8988T (cell line): Measurements from ENCODE around the gene REV1.

Experiments used
- DNase-seq: peaks from one replicate; pipeline ENCODE4 v3.0.0; 2011

REV1 gene

DNA sequence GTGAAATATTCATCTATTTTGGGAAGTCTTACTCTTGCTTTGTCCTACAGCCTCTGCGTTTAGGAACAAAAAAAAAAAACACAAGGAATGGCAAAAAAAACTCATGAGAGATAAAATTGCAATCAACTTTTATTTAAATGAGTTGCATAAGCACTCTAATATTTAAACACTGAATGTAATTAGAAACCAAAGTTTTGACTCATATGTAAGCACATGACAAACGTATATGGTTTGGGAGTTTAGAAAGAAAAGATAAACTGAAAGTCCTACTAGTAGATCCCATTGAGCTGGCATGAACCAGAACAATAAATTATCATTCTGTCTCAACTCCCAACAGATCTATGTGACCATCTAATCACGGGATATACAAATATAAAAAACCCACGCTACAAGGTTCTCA lies 44.8 kb downstream of the REV1 start:
- no peak for DNase-seq

DNA sequence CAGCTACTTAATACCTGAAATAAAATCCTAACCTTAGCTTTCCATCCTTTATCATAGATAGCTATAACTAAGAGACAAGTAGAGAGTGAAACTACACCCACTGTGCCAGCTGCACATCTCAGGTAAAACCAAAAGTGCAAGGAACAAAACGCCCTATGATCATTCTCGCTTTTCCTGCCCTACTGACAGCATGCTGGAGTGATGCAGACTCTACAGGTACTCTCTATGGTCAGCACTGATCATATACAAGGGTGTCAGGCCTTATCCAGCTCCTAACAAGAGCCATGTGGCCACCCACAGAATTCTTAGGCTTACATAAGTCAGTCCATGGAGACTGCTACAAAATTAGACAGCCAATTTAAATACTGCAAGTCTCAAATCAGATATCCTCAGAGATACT lies 45.6 kb downstream of the REV1 start:
- DNase-seq: no peak

DNA sequence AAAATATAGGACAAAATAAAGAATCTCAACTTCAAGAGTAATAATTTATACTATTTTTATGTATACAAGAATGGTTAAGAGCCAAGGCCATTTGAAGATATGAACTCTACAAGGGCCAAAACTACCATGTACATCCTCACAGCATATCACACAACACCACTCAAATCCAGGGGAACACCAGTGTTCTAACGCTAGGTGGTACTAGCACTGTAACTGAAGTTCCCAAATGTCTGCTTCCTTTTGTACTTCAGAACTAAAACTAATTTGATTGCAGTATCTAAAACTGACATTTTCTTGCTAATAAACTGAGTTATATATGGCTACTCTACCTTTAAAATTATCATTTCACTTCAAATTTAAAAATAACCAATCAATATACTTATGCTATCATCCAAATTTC lies 47.0 kb downstream of the REV1 start:
- no peak for DNase-seq

DNA sequence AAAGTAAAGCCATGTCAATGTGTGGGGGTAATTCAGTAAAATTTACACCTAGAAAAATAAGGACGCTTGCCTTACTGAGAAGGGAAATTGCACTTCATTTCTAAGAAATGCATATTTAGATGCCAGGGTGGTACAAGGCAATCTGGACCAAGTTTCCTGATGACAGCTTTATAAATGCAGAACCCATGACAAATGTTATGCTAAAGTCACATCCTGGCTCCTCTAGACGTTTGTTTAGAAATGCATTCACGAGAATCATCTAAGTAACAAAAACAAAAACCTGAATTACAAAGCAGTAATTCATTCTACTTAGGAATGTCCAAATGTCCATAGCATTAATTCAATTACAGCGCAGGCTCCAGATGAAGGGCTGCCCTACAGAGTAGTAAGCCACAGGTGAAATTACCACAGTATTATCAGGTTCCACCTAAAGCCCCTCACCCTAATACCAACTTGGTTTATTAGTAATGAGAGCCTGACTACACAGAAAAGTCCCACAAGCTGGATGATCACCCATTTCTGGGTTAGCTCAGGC lies 49.8 kb downstream of the REV1 start:
- no peak for DNase-seq

DNA sequence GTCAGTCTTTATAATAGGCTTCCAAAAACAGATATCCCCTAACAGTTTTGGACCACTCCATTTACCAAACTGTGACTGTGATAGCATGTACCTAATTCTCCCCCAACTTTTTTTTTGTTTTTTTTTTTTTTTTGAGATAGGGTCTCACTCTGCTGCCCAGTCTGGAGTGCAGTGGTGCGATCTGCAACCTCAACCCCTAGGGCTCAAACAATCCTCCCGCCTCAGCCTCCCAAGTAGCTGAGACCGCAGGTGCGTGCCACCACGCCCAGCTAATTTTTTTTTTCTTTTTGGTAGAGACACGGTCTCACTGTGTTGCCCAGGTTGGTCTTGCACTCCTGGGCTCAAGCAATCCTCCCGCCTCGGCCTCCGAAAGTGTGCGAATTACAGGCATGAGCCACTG lies 52.9 kb downstream of the REV1 start:
- DNase-seq: no peak

DNA sequence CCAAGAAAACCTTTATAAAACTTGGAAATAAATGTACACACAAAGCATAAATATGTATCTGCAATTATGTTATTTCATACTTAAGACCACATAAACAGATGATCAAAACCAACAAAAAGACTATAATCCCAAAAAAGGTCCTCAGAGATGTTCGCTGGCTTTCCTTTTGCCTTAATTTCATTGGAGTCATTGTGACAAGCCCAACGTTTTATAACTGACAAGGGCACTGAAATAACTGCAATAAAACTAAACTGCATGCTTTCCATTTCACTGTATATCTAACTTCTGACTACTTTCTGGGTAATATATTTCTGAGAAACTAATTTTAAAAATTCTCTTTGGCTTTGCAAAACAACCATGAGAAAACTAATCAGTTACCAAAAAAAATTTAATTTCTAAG lies 56.5 kb downstream of the REV1 start:
- DNase-seq: no peak

DNA sequence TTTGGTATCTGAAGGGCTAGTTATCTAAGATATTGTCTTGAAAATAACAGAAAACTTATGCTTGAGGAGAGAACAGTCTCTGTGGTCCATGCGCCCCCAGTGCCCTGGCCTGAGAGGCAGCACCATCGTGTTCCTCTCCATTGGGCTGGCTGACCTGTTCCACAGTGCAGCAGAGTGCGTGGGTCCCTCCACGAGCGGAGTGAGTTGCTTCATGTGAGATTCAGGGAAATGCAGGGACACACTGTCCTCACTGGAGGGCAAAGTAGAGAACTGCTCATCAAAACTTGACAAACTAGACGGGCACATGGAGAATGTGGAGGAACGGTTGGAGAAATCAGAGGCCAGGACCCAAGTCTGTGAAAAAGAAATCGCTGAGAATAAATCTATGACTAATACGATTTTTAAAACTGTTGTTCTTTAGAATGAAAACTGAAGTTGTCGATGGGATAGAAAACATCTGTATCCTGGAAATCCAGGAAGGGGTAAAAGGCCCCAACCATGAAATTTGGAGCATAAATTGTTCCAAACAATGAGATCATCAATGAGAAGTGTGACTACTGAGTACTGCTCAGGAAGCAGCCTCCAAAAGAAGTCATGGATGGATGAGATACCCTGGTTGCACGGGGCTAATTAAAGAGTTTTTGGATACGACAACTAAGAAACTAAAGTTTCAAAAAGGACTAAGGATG lies 58.1 kb downstream of the REV1 start:
- DNase-seq: no peak

DNA sequence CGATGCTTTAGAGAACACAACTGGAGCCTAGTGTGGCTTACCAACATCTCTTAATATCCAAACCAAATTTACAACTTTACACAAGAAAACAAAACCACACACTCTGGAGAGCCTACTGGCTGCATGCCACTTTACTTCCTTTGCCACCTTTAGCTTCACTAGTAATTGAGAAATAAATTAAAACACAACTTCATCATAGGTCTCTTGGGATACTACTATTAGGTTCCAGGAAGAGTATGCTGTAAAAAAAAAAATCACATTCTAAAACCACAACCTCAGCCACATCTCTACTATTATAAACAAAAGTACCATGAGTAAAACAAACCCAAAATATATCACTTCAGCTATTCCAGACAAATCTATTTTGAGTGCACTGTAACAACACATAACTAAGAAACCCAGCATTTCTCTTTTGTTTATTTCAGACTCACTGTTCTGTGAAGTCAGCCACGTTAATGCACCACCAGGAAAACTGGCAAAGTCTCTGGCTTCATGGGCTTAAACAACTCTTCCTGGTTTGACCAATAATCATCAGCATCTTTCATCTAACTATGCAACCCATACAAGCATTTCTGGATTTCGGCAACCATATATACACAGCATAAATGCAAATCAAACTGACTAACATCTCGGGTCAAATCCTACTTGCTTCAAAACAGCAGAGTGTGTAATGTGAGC lies 59.1 kb downstream of the REV1 start:
- no peak for DNase-seq

DNA sequence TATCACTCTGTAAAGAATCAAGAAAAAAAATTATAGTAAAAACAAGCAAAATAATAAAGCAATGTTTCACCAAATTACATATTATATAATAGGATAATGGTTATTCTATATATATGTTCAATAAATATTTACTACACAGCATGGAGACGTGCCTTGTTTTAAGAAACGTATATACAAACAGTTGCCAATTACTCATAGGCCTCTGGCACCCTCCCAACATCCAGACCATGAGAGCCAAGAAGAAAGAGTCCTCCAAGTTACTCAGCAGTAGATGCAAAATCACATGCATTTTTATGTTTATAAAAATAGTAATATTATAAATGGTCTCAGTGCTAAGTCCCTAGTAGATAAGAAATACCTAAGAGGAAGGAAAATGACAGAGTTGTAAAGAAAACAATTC lies 64.8 kb downstream of the REV1 start:
- DNase-seq: no peak

DNA sequence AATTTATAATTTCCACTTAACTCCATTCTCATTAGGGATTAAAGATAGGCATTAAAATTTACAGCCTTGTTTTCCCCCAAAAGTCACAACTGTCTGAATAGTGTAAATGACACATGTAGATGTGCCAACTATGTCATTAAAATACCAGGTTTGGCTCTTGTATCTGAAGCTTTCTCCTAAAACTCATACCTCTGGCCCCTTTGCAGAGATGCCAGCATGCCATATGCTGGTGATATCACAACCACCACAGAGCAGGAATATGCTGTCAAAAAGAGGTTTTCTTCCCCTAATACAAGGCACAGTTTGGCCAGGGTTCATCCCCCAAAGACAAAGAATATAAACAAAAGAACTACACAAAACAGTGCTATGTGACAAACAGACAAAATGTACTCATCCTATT lies 65.4 kb downstream of the REV1 start:
- DNase-seq: no peak

DNA sequence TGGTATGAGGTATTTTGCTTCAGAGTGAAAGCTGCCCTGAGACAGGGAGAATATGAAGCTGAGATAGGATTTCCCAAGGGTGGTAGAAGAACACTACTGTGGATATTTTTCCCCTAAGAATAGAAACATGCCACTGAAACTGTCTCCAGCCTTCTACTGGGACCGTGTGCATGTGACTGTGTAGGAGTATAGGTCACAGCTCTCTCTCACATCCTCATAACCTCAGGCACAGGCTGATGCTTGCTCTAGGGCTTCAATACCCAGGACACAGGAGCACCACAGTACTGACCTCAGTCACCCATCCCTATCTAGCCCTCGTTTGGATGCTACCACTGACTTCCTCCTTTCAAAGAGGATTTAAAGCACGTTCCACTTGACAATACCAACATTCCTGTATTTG lies 67.2 kb downstream of the REV1 start:
- no peak for DNase-seq

DNA sequence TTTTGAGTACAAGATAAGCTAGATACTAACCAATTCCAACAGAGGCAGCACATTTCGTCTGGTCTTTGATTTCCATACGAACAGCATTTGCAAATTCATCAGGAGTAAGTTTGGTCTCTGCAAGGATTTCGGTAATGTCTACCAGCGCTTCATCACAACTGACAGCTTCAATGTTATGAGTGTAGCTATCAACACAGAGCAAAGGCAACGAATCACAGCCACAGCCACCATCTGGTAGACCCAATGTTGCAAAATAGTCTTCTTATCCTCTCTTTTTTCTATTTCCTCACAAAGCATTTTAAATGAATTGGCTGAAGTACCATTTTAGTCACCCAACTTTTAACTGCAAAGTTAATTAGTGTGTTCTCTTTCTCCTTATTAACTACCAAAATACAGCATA lies 68.3 kb downstream of the REV1 start:
- no peak for DNase-seq

DNA sequence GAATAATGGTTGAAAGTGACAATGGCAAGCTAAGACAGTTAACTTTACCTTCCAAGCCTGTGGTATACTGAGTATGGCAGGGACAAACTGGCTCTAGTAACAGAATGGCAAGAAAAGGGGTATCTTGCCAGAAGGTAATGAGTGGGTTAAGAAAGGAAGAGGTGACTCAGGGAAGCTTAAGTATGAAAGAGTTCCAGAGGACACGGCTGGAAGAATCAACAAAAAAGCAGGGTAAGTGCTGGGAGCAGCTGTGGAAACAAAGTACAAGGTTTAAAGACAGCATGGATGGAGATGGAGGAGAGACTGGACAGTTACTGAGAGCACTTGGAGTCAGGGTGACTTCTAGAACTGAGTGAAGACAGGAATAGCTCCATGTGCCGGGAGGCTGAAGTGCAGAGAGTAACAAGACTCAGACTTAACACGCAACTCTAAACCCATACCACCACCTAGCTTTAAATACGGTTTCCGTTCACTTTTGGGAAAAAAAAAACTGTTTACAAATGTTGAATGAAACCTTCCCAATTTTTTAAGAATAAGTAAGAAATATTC lies 69.0 kb downstream of the REV1 start:
- no peak for DNase-seq

DNA sequence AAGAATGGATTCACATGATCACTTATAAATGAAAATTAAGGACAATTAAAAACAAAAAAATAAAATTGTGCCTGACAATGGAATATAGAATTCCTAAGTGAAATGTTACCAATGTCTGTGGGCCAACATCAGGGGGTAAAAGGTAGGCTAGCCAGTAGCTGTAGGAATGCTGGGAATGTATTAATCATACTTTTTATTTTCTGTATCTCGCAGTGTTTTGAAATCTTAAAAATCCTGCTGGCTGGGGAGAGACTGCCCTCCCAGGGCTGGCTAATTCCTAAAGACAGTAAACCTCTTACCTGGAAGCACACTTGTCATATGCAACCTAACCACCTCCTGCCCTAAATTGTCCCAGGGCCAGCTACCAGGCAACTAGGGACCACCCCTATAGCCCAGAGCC lies 69.8 kb downstream of the REV1 start:
- DNase-seq: no peak

DNA sequence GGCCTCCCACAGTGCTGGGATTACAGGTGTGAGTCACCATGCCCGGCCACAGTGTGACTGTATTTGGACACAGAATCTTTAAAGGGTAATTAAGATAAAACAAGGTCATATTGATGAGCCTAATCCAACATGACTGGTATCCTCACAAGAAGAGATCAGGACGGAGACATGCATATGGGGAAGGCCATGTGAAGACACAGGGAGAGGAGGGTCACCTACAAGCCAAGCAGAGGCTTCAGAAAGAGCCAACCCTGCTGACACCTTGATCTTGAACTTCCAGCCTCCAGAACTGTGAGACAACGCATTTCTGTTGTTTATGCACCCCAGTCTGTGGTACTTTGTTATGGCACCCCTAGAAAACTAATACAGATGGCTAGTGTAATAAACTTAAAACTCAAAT lies 72.4 kb downstream of the REV1 start:
- DNase-seq: no peak

DNA sequence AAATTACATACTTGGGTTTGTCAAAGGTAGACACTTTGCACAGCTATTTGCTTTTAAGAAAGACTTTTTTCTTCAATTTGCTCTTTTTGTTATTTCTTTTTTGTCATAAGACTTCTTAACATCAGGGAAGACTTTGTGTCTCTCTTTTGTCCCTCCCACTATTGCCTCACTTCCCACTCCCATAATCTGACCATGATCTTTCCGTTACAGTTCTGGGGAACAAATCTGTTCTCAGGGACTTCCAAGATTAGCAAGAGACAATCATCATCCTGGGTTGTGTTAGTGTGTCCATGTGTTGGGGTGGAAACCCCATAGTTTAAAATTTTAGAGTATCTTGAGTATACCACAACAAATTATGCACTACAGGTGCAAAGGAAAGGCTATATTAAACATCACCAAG lies 75.3 kb downstream of the REV1 start:
- DNase-seq: no peak

DNA sequence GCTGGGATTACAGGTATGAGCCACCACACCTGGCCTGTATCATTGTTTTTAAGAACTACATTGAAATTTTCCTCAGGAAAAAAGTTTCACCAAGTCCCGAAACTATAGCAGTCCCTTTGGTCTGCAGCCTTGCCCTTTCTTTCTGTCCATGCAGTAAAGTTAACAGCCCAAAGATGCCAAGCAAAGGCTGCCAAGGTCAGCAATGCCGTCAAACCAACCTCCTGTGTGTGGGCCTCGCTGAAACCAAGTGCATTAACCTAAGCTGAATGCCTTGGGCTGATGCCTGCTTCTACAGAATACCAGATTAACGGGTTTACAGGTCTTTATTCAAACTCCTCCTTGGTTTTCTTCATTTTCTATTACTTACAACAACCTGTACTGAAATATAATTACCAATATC lies 79.5 kb downstream of the REV1 start:
- DNase-seq: no peak

DNA sequence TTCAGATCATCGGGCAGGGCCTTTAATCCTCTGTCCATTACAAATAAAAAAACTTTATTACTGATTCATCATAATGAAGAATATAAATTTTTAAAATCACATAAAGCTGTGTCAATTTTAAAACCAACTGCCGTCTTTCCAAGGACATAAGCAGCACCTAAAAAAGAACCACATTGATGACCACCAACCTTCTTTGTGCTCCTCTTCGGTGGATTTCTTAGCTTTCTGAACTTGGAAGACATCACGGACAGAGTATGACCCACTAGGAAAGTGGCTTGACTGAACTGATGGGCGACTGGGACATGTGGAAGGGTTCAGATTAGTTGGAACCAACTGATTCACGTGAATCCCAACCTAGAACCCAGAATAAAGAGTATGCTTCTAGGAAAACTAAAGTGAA lies 83.7 kb downstream of the REV1 start:
- no peak for DNase-seq

DNA sequence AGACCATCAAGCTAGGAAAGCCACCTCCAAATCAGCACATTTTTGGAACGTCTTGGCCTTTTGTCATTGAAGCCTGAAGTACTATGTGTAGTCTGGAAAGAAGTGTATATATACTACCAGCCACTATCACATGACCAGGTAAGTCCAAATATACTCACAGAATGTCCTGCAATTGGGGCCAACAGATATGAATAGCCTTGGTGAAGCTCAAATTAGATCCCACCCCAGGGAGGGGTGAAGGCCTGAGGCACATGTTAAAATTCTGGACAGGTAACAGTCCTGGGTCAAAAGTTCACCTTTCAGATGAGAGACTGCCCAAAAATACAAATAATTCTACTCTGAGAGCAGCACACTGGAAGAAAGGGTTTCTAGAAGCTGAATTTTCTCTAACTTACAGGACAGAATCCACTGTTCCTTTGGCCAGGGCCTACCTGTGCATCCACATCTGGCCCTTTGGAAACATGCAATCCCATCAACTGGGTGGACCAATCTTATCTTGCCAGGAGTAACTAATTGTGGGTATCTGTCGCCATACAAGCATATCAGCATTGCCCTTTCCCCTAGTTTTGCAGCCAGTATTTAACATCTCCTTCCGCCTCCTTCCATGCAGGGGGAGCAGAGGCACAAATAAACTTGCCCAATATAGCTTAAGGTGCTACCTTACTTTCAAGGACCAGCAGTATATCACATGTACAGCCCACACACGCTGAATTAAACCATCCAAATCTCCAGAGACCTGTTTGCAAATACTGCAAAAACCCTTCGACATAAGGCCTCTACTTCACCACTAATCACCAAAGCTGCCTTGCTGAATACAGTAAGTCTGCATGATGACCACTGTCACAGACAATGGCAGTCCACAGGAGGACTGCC lies 84.8 kb downstream of the REV1 start:
- DNase-seq: no peak

DNA sequence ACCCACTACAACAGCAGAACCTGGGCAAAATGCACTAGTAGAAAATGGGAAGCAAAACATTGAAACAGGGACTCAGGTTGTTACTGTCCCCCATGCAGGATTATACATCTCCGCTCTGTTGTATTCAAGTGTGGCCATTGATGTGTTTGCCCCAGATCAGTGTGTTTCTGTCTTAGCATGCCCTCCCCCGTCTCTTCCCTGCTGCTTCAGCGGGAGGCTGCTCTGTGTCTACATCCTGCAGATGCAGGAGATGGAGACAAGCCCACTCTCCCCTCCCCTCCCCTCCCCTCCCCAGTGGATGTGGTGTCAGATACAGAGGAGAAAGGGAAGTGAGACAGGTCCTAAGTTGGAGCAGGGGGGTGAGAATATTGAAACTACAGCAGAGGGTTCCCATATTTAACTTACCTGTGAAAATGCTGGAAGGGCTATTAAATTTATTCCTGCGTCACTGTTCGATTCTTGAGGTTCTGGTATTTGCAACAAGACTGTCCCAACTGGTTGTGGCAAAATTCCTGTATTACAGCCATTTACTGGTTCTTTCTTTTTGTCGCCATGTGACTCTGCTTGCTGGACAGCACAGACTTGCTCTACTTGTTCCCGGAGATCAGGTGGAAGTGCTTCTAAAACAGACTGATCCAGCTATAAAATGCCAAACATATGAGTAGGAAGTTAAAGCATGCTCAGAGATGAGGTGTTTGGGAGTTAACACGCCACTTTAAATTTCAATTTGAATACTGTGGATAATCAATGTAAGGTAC lies 85.6 kb downstream of the REV1 start:
- DNase-seq: no peak

DNA sequence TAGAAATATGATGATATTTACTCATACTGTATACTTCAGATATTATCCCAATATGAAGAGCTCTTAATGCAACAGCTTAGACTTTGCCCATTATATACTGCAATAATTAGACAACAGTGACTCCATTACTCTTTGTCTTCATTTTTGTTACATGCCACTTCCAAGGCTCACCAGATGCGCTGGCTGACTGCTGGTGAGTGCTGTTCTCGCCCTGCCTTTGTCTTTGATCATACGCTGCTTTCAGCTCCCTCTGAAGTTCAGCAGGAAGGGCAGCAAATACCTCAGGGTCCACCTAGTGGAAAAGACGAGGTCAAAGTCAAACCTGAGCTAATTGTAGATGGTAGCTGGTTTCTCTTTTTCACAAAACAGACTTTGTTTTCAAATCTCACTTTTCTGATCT lies 86.3 kb downstream of the REV1 start:
- DNase-seq: no peak

DNA sequence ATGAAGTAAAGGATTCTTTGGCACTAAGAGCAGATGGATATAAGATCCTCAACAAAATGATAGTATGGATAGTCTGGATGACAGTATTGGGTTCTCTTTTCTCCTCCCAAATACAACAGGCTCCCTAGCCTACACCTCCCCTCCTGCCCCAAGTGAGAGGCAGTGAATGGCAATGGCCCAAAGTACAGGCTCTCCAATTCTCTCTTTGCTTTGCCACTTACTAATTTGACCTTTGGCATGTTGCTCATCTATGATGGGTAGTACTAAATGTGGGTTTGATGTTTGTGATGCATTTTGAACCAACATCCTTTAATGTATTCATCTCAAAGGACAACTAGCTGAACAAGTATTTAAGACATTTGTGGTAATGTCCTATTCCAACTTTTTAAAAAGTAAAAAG lies 86.7 kb downstream of the REV1 start:
- DNase-seq: no peak

DNA sequence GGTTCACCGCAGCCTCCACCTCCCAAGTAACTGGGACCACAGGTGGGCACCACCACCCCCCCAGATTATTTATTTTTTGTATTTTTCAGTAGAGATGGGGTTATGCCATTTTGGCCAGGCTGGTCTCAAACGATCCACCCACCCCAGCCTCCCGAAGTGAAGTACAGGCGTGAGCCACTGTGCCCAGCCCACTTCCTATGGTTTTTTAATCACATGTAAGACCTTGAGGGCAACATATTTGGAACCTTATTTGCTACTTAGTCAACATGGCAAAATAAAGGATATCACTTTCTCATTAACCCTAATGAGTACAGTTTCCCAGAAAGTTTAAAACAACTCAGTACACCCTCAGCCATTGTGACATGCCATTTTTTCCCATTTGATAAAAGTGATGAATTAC lies 88.0 kb downstream of the REV1 start:
- no peak for DNase-seq
